AG04449 (cell line): ENCODE data around the gene C20orf204.
"Not testable (repeated sequence)": the region's sequence is repeated elsewhere in the genome, so short reads cannot be mapped to it uniquely, and the experiment has no call there.

Experiments used
- CTCF ChIA-PET: fragments of 350-600 bp; formaldehyde crosslinking; extraction: SDS; loops from one replicate; lab custom pipeline; 2021; ENCODE audit warnings: antibody characterized with exemption; lab: Yijun Ruan, JAX
- POLR2A ChIA-PET: fragments of 400-600, 350-600 bp; formaldehyde crosslinking; extraction: SDS; loops from one replicate; lab custom pipeline; 2020; ENCODE audit warnings: antibody characterized with exemption, inconsistent platforms; lab: Yijun Ruan, JAX
- DNase-seq: peaks from one replicate; pipeline ENCODE4 v3.0.0-alpha.2; 2010; ENCODE audit warnings: low read depth, low spot score
- H3K4me3 ChIP-seq: 2 replicates; pipeline ENCODE4 v1.5.1; 2011; ENCODE audit warnings: low read depth, mild to moderate bottlenecking, control low read depth, low read length
- CTCF ChIP-seq: IDR thresholded peaks from one replicate; pipeline ENCODE4 v1.5.1; 2011; ENCODE audit warnings: mild to moderate bottlenecking, moderate library complexity, low read length, control low read depth, inconsistent platforms; ENCODE audit not compliant: insufficient read depth; ENCODE audit errors: missing control alignments

The C20orf204 gene

GRCh38 chr20:64084685-64085152 is 48.7 kb downstream of the C20orf204 start:
- CTCF ChIA-PET, result interaction anchor here (0.8 to 8.7 kb wide), 5 partner anchors 22 to 46 kb away, joined by 3 to 51 read pairs (median 4); partner anchors contain the start of genes NPBWR2 and TCEA2
- DNase-seq, result no peak
- H3K4me3 ChIP-seq, result no peak overlapping the region
- no peak for TF ChIP-seq CTCF
- POLR2A ChIA-PET, result interaction anchor here (1.0 kb wide), 1 partner anchor 220 kb away, joined by 3 read pairs; the partner anchor contains the start of gene TPD52L2

- DNase-seq, result no peak
- CTCF ChIA-PET, result interaction anchor here (1.4 to 1.6 kb wide), 2 partner anchors 16 to 29 kb away, joined by 4 to 6 read pairs; no protein-coding TSS in a partner anchor
- POLR2A ChIA-PET, result no interaction called here
- TF ChIP-seq CTCF, result no peak
- H3K4me3 ChIP-seq, result no peak overlapping the region
These were observed 50.8 kb downstream of the C20orf204 start for GRCh38 chr20:64086801-64087200.

- DNase-seq, H3K4me3 ChIP-seq, POLR2A ChIA-PET: not testable (repeated sequence)
- CTCF ChIA-PET, result interaction anchor here (1.6 kb wide), 1 partner anchor 30 kb away, joined by 6 read pairs; no protein-coding TSS in a partner anchor
These were observed 51.3 kb downstream of the C20orf204 start for GRCh38 chr20:64087226-64087825.

- POLR2A ChIA-PET, CTCF ChIA-PET, H3K4me3 ChIP-seq, DNase-seq: not testable (repeated sequence)
These were observed 52.6 kb downstream of the C20orf204 start for GRCh38 chr20:64088586-64088985.
